Activated effector memory CD4-positive, alpha-beta T cell treated with anti-CD3 and anti-CD28 coated beads, Interleukin-2, amount 50 U/mL, for 16 hours (primary cell): ENCODE results near the gene DNM3.
A peak's percentile ranks its signal among the peaks of the same experiment; 100 is the strongest.
"Not testable (repeated sequence)": the region's sequence is repeated elsewhere in the genome, so short reads cannot be mapped to it uniquely, and the experiment has no call there.

Experiments
- DNase-seq: peaks from one replicate; pipeline ENCODE4 v3.0.0-alpha.2; 2020

The DNM3 gene

DNA sequence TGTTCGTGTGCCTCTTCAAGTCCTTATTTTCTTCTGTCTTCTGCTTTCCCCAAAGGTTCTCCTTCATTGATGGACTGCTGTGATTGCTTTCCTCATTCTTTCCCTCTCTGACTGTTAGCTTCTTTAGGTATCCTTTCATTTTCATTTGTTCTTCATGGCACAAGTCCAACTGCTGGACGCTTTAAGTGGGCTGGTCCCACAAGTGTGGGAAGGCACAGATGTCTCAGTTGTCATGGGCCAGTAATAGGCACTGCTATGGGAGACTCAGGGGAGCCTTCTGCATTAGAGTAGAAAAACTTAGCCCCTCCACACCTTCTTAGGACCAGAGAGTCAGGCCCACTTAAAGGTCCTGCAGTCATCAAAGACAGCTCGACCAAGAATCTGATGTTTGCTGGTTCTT lies 456.8 kb downstream of the DNM3 start:
- DNase-seq: no peak

GRCh38 chr1:172298911-172299310 lies 457.6 kb downstream of the DNM3 start:
- DNase-seq: no peak

GRCh38 chr1:172299515-172299914 lies 458.2 kb downstream of the DNM3 start:
- DNase-seq: no peak

- not testable (repeated sequence) for DNase-seq
Observed at GRCh38 chr1:172307508-172307907, 466.2 kb downstream of the DNM3 start.

- DNase-seq: no peak
Observed at GRCh38 chr1:172308142-172308541, 466.8 kb downstream of the DNM3 start.

- DNase-seq: no peak
Observed at GRCh38 chr1:172308577-172308976, 467.3 kb downstream of the DNM3 start.

GRCh38 chr1:172320733-172321132 lies 479.4 kb downstream of the DNM3 start:
- DNase-seq: no peak

DNA sequence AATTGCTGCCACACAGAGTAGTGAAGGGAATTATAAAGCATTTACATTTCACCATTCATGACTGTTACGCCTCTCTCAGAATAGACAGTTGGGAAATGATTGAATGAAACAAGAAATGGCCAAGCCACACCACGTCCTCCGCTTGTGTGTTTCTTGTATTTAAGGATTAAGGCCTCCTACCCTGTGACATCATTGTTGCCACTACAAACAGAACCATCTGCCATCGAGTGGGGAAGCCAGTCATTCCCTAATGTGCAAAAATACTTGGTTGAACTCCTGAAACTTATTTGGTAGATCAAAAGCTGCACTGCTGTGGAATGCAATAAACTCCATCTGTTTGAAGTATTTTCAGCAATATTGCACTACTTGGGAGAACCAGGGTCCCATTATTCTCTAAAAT lies 480.2 kb downstream of the DNM3 start:
- DNase-seq: no peak

- no peak for DNase-seq
Observed at GRCh38 chr1:172322219-172323061, 481.1 kb downstream of the DNM3 start.

DNA sequence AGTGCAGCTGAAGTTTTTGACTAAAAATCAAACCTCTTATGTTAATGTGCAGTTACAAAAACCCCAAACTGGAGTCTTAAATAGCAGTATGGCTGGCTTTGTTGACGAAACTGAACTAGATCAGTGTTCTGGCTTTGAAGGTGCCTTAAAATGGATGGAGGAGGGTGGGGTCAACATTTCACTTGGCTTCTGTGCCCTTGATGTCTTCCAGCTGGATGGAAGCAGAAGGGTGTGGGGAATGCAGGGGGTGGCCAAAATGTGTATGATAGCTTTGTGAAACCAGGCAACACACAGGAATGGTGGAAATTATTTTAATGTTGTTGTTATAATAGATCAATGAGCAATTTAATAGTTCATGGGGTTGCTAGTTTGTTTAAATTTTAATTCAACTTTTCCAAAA lies 482.4 kb downstream of the DNM3 start:
- DNase-seq: no peak

DNA sequence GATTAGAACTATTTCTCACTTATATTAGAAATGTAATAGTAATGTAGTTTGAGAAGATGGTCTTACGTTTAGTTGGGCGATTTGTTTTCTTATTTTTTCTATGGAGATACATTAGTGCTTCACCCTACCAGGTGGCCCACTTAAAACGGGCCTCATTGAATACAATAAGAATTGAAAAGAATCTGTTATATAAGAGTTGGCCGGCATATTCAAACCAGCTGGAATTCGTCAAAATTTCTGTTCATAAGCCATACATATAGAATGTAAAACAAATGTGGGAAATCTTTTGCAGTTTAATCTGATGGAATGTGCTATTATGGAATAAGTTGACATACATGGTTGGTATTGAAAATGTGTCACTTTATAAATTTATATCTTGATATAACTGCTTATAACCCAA lies 482.8 kb downstream of the DNM3 start:
- no peak for DNase-seq

DNA sequence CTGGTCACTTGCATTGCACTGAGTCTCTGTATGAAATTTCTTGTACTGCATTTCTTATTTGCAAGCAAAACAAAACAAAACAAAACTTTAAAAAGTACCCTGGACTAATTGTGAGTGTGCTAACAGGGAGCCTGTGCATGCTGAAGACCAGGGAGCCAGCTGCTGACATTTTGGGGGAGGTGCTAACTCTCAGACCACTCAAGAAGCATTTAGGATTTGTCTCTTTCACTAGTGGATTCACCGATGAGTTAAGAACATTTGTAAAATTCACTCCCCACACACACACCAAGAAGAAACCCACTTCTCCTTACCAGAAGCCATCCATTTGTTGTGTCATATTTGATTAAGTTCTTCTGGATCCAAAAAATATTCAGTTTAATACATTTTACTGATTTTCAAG lies 483.5 kb downstream of the DNM3 start:
- no peak for DNase-seq

DNA sequence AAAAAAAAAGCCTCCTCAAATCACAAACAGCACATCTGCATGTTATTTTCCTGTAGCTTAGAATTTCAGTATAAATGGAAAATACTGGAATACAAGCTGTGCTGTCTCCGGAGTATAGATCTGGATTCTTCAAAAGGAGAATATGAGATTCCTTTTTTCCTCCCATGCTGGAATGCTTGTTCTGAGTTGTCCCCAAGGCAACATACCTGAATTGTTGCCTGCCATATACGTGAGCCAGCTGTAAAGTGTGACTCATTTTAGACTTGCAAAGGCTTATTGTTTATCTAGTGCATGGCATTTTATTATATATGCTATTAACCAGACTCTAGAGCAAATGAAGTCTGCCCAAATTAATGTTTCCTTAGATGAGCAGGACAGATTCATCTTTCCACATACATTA lies 484.2 kb downstream of the DNM3 start:
- DNase-seq: no peak

DNA sequence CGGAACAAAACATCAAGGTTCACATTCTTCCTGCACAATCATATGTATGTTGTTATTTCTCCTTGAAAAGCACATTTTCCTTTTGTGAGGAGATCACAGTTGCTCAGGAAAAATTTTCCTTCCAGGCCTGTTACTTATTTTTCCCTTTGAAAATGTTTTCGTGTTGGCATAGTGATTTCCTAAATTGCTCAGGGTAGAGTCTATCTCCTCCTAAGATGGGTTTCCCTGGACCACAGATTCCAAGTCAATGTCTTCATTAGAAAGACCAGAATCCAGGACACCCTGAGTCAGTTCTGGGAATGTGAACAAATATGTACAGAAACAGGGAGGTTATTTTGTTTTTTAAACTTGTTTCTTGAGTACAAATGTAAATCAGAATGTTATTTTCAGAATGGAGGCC lies 484.8 kb downstream of the DNM3 start:
- DNase-seq: no peak

GRCh38 chr1:172328266-172328665 lies 487.0 kb downstream of the DNM3 start:
- no peak for DNase-seq

DNA sequence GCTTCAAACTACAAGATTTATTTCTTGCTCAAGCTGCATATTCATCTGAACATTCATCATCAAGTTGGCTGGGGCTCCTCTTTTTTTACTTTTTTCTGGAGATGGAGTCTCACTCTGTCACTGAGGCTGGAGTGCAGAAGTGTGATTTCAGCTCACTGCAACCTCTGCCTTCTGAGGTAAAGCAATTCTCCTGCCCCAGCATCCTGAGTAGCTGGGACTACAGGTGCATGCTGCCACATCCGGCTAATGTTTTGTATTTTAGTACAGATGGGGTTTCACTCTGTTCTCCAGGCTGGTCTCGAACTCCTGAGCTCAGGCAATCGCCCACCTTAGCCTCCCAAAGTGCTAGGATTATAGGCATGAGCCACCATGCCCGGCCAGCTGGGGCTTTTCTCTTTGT lies 490.9 kb downstream of the DNM3 start:
- no peak for DNase-seq

DNA sequence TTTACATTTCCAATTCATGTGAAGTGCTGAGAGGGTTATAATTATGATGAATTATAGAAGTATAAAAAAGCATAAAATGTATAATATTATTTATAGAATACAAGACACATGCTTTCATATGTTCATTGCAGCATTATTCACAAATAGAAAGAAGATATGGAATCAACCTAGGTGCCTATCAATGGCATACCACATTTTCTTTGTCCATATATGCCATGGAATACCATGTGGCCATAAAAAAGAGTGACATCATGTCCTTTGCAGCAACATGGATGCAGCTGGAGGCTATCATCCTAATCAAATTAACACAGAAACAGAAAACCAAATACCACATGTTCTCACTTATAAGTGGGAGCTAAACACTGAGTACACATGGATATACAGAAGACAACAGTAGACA lies 494.1 kb downstream of the DNM3 start:
- DNase-seq: no peak

DNA sequence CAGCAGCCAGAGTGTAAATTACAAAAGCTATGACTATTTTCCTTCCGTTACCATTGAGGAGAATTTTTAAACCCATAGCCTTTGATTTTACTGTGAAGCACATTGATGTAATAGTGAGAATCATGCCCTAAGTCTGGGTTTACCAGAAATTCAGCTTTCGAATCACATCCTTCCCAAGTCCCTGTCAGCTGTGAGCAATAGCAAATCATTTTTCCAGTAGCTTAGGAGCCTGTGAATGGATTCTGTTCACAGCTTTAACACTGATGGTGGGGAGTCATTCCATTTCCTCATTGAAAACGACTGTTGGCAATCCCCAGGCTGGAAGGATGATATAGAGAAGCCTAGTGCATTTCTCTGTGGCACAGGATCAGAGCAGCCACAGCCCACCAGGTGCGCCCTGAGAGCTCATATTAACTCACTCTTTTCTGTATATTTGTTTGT lies 497.0 kb downstream of the DNM3 start:
- peak; percentile 68 for DNase-seq

DNA sequence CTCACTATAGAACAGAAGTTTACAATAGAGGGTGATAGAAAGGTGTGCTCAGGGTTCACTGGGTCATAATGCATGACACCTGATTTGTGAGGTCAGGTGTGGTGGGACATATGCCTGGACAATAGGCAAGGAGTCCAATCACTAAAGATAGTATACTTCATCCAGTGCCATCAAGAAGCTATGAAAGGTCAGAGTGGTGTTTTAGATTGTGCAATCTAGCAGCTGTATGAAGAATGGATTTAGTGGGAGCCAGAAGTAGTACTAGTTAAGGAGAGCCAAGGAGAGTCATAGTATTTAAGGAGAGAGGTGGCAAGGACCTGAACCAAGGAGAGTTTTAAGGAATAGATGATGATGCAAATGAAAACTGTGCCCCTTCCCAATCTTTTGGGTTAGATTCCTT lies 498.5 kb downstream of the DNM3 start:
- no peak for DNase-seq

DNA sequence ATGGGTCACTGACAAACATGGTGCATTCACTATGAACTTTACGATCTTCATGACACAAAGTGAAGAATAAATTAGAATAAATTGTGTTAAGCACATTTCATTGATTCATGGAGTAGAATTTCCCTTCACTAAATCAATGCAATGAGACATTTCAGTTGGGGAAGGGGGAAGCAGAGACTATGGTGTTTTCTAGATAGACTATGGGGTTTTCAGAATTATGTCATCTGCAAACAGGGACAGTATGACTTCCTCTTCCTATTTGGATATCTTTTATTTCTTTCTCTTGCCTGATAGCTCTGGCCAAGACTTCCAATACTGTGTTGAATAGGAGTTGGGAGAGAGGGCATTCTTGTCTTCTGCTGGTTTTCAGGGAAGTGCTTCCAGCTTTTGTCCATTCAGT lies 499.2 kb downstream of the DNM3 start:
- no peak for DNase-seq

GRCh38 chr1:172341697-172342096 lies 500.4 kb downstream of the DNM3 start:
- DNase-seq: no peak

DNA sequence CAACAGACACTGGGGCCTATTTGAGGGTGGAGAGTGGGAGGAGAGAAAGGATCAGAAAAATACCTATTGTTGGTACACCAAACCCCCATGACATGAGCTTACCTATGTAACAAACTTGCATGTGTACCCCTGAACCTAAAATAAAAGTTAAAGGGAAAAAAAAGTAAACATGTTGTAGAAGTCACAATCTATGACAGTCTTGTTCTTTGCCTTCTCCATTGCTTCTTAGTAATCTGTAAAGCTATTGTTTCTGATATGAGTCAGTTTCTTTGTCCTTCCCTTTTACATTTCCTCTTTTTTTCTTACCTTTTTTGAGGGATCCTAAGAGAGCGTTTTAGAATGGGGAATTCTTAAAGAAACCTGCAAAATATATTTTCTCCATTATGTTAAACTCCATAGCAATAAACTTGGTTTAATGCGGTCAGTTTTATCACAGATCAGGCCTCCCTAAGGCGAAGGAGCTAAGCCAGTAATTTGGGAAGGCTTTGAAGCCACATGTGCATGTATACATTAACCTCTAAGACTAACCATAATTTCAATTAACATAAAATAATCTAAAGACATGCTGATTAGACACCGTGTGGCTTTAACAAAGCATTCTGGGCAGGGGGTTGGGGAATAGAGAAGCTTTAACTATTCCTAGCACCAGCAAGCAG lies 501.4 kb downstream of the DNM3 start:
- no peak for DNase-seq

DNA sequence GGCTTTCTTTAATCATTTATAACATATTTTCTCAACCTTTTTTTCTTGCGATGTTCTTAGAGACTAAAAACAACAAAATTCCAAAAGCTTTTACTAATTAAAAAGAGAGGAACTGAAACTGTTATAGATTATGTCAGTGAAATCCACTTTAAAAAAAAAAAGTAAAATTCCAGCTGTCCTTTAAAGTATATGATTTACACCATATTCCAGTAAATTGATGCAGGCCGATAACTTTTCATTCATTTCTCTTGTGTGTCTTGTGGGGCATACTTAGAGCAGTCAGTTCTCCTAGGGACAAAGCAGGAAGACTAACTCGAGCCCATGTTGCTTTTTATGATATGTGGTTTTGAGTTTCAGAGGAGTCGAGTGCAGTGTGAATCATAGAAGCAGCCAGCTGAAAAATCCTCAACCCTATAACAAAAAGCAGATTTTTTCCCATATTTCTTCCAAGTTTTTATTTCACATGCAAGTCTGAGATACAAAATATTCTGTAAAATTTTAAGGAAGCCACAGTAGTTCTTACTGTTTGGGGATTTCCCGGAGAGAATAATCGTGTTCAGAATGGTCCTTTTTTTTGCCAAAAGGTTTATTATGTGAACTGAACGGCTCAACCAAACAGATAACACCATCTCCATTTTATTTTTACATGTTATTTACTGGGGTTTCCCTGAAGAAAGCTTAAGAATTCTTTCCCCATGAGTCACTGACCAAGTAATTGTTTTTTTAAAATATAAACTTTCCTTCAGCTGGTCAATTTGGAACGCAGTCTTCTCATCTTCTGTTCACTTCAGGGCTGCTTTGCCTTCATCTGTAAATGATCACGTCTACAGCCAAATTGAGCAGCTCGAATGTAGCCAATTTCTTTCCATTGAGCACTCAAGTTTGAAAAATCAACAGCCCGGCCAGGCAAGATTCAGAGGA lies 502.2 kb downstream of the DNM3 start:
- DNase-seq: no peak

DNA sequence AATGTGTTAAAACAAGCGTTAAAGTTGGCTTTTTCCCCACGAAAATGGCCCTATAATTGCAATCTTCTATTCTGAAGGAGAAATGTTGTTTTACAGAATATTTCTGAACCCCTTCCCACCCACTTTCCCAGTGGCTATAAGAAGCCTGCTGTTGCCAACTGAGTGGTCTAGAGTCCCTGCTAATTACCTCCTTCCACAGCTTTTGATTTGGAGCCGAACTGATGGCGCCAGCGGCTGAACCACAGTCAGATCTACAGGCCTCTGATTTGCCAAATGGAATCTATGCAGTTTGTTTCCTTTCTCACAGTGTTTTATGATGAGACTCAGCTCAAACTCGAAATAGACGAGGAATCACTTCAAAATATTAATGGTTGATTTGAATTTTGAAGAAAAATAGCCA lies 503.1 kb downstream of the DNM3 start:
- no peak for DNase-seq
